ENCODE results near the gene PIAS4. TPM values are rescaled to one million over a fixed set of nuclear protein-coding genes. Genes with fewer than 3 reads are reported as not detected.

Gene PIAS4
- total and polyA plus RNA-seq, 2 of the 13 experiments (the other 11 are each of a cell fraction or from before 2014, with no cell fraction given): 9.0 to 20.1 TPM

- peak; percentile 75; the same call in 1 of the 2 replicates for TF ChIP-seq ZNF839 (CRISPR knock-in tag; IDR thresholded peaks at IDR 0.05; ENCODE audit: borderline replicate concordance)
- TF ChIP-seq SRSF1 (optimal IDR thresholded peaks at IDR 0.05; ENCODE audit: low read depth, low read length): peak; percentile 23
- TF ChIP-seq HNF4G (IDR thresholded peaks at IDR 0.05; ENCODE audit: borderline replicate concordance, low read depth, low read length): peak; percentile 98
- peak; percentile 87; the same call in 1 of the 2 replicates for TF ChIP-seq HNF4G (CRISPR knock-in tag; IDR thresholded peaks at IDR 0.05; ENCODE audit: borderline replicate concordance, low read depth)
- no peak for TF ChIP-seq SOX6 (IDR thresholded peaks at IDR 0.05)
- TF ChIP-seq SOX6 (CRISPR knock-in tag; IDR thresholded peaks at IDR 0.05): peak; percentile 72
- TF ChIP-seq FLYWCH1 (CRISPR knock-in tag; IDR thresholded peaks at IDR 0.05): no peak
- TF ChIP-seq ZNF530 (CRISPR knock-in tag; IDR thresholded peaks at IDR 0.05; ENCODE audit: low read depth): no peak
- no peak for TF ChIP-seq ZFP62 (CRISPR knock-in tag; IDR thresholded peaks at IDR 0.05)
- peak; percentile 88 for TF ChIP-seq ZBTB34 (CRISPR knock-in tag; IDR thresholded peaks at IDR 0.05)
- TF ChIP-seq TOE1 (CRISPR knock-in tag; IDR thresholded peaks at IDR 0.05): 0 out of 2 replicates have a peak, but pooled peaks have one; percentile 49
- TF ChIP-seq MEF2D (CRISPR knock-in tag; IDR thresholded peaks at IDR 0.05): peak; percentile 89
- TF ChIP-seq SP4 (CRISPR knock-in tag; IDR thresholded peaks at IDR 0.05): peak; percentile 77
- peak in 1 of 2 experiments; percentile 94; a peak in 2 of 4 replicates for TF ChIP-seq KLF16 (CRISPR knock-in tag; IDR thresholded peaks at IDR 0.05)
- TF ChIP-seq ZNF670 (CRISPR knock-in tag; IDR thresholded peaks at IDR 0.05; ENCODE audit: borderline replicate concordance): peak; percentile 98
- TF ChIP-seq RXRA (CRISPR knock-in tag; IDR thresholded peaks at IDR 0.05): peak; percentile 97
- TF ChIP-seq RFX1 (IDR thresholded peaks at IDR 0.05): no peak
- peak; percentile 81; the same call in 1 of the 2 replicates for TF ChIP-seq KAT7 (CRISPR knock-in tag; IDR thresholded peaks at IDR 0.05; ENCODE audit: borderline replicate concordance)
- TF ChIP-seq ZNF766 (CRISPR knock-in tag; IDR thresholded peaks at IDR 0.05; ENCODE audit: borderline replicate concordance): 0 out of 2 replicates have a peak, but pooled peaks have one; percentile 43
- peak; percentile 71 for TF ChIP-seq SALL2 (CRISPR knock-in tag; IDR thresholded peaks at IDR 0.05)
- no peak for TF ChIP-seq ZNF615 (CRISPR knock-in tag; IDR thresholded peaks at IDR 0.05; ENCODE audit: borderline replicate concordance)
- no peak for TF ChIP-seq ZNF780A (CRISPR knock-in tag; IDR thresholded peaks at IDR 0.05)
- 0 out of 2 replicates have a peak, but pooled peaks have one; percentile 69 for TF ChIP-seq ZNF558 (CRISPR knock-in tag; IDR thresholded peaks at IDR 0.05; ENCODE audit: borderline replicate concordance)
- peak; percentile 81; the same call in 1 of the 2 replicates for TF ChIP-seq ZNF556 (CRISPR knock-in tag; IDR thresholded peaks at IDR 0.05; ENCODE audit: borderline replicate concordance)
- TF ChIP-seq PHF5A (CRISPR knock-in tag; IDR thresholded peaks at IDR 0.05; ENCODE audit: low read depth, unreplicated experiment): peak; percentile 85
These were observed 44.8 kb downstream of the PIAS4 start (continued) for GRCh38 chr19:4052114-4052992.

Measured in HepG2 (cell line).